Liver (tissue), 9 donors: Measurements from ENCODE around the gene ST8SIA5. TPM values are rescaled to one million over a fixed set of nuclear protein-coding genes. Genes with fewer than 3 reads are reported as not detected.

Experiments
- DNase-seq: peaks from one replicate; pipeline ENCODE4 v3.0.0-alpha.2; 2017; ENCODE audit warnings: low spot score
- H3K27ac ChIP-seq, 2 donors: one replicate each; pipeline ENCODE4 v1.7.0; 2013; ENCODE audit warnings: inconsistent platforms in 2 of 2, low read length in 2 of 2, control low read depth in 1 of 2, low read depth in 1 of 2, mild to moderate bottlenecking in 1 of 2
- H3K27me3 ChIP-seq, 4 donors: one replicate each; pipeline versions ENCODE4 v1.6.1 to v1.7.0; 2013; ENCODE audit warnings: low read length in 3 of 4, inconsistent platforms in 1 of 4, mild to moderate bottlenecking in 1 of 4, moderate library complexity in 1 of 4; ENCODE audit not compliant: control insufficient read depth in 4 of 4, insufficient read depth in 4 of 4
- H3K36me3 ChIP-seq, 4 donors: one replicate each; pipeline versions ENCODE4 v1.6.1 to v1.7.0; 2013; ENCODE audit warnings: low read length in 3 of 4, mild to moderate bottlenecking in 3 of 4, low read depth in 1 of 4, moderate library complexity in 1 of 4; ENCODE audit not compliant: control insufficient read depth in 4 of 4, insufficient read depth in 3 of 4
- H3K4me1 ChIP-seq, 4 donors: one replicate each; pipeline versions ENCODE4 v1.6.1 to v1.7.0; 2013; ENCODE audit warnings: low read length in 3 of 4, mild to moderate bottlenecking in 3 of 4, moderate library complexity in 1 of 4; ENCODE audit not compliant: control insufficient read depth in 4 of 4, insufficient read depth in 4 of 4
- H3K4me3 ChIP-seq, 3 donors: one replicate each; pipeline versions ENCODE4 v1.6.1 to v1.7.0; 2013; ENCODE audit warnings: low read length in 3 of 3, control low read depth in 1 of 3, low read depth in 1 of 3, mild to moderate bottlenecking in 1 of 3
- H3K9ac ChIP-seq, 2 donors: one replicate each; pipeline ENCODE4 v1.7.0; 2013; ENCODE audit warnings: low read length in 2 of 2, mild to moderate bottlenecking in 2 of 2, moderate library complexity in 2 of 2, control low read depth in 1 of 2, low read depth in 1 of 2
- H3K9me3 ChIP-seq, 4 donors: one replicate each; pipeline versions ENCODE4 v1.6.1 to v1.7.0; 2013; ENCODE audit warnings: low read length in 3 of 4; ENCODE audit not compliant: control insufficient read depth in 4 of 4
- ATF3 ChIP-seq: IDR thresholded peaks from 2 replicates; pipeline ENCODE4 v1.6.1; 2016; ENCODE audit warnings: antibody characterized with exemption
- EGR1 ChIP-seq, 2 donors: IDR thresholded peaks; 2 replicates each; pipeline ENCODE4 v1.6.1; 2016 to 2018; ENCODE audit warnings: antibody characterized with exemption in 2 of 2, low read depth in 2 of 2
- FOXA1 ChIP-seq: IDR thresholded peaks from 2 replicates; pipeline ENCODE4 v1.6.1; 2016; ENCODE audit warnings: antibody characterized with exemption
- FOXA2 ChIP-seq: IDR thresholded peaks from 2 replicates; pipeline ENCODE4 v1.6.1; 2016; ENCODE audit warnings: antibody characterized with exemption
- GABPA ChIP-seq, 2 donors: IDR thresholded peaks in 1 of 2; conservative IDR thresholded peaks in 1 of 2; 2 replicates each; pipeline ENCODE4 v1.6.1; 2016; ENCODE audit warnings: antibody characterized with exemption in 2 of 2, mild to moderate bottlenecking in 1 of 2, moderate library complexity in 1 of 2
- HNF4A ChIP-seq, 2 donors: conservative IDR thresholded peaks; 2 replicates each; pipeline ENCODE4 v1.6.1; 2016; ENCODE audit warnings: antibody characterized with exemption in 2 of 2, mild to moderate bottlenecking in 2 of 2
- HNF4G ChIP-seq: IDR thresholded peaks from 2 replicates; pipeline ENCODE4 v1.6.1; 2016; ENCODE audit warnings: antibody characterized with exemption
- JUND ChIP-seq, 2 donors: IDR thresholded peaks; 2 replicates each; pipeline ENCODE4 v1.6.1; 2016; ENCODE audit warnings: antibody characterized with exemption in 2 of 2
- NR2F2 ChIP-seq: IDR thresholded peaks from 2 replicates; pipeline ENCODE4 v1.6.1; 2016; ENCODE audit warnings: antibody characterized with exemption
- RAD21 ChIP-seq, 2 donors: IDR thresholded peaks; 2 replicates each; pipeline ENCODE4 v1.6.1; 2016; ENCODE audit warnings: antibody characterized with exemption in 2 of 2, mild to moderate bottlenecking in 2 of 2
- REST ChIP-seq: IDR thresholded peaks from 2 replicates; pipeline ENCODE4 v1.6.1; 2016; ENCODE audit warnings: antibody characterized with exemption, mild to moderate bottlenecking
- RXRA ChIP-seq, 2 donors: IDR thresholded peaks; 2 replicates each; pipeline ENCODE4 v1.6.1; 2017 to 2018; ENCODE audit warnings: antibody characterized with exemption in 2 of 2, mild to moderate bottlenecking in 1 of 2
- SP1 ChIP-seq: IDR thresholded peaks from 2 replicates; pipeline ENCODE4 v1.6.1; 2018; ENCODE audit warnings: antibody characterized with exemption, mild to moderate bottlenecking
- TAF1 ChIP-seq: conservative IDR thresholded peaks from 2 replicates; pipeline ENCODE4 v1.6.1; 2016; ENCODE audit warnings: antibody characterized with exemption, mild to moderate bottlenecking
- YY1 ChIP-seq: IDR thresholded peaks from 2 replicates; pipeline ENCODE4 v1.6.1; 2016; ENCODE audit warnings: antibody characterized with exemption, mild to moderate bottlenecking
- ZBTB33 ChIP-seq: IDR thresholded peaks from 2 replicates; pipeline ENCODE4 v1.6.1; 2016; ENCODE audit warnings: antibody characterized with exemption
- WGBS: extraction: QIAGEN DNeasy Blood & Tissue Kit; methylation state at CpG from one replicate; pipeline ENCODE4 v1.1.7; 2013; 5-methylcytosine and 5-hydroxymethylcytosine counted together
- polyA plus RNA-seq, 2 donors: library from polyadenylated mRNA; stranded (reverse) in 1 of 2; unstranded in 1 of 2; fragments of 200-250 nt in 1 of 2; fragments of >200 nt in 1 of 2; fragmentation: Nextera tagmentation in 1 of 2; extraction: Ambion mirVana in 1 of 2; gene quantifications; one replicate each; pipeline versions ENCODE4 v1.2.1 to v1.2.3, GENCODE V29; 2013 to 2015
- total RNA-seq, 2 donors: library from RNA; depleted of rRNA; stranded (reverse); fragments of >200 nt; gene quantifications; one replicate each; pipeline ENCODE4 v1.2.3, GENCODE V29; 2014
- TF ChIP-seq, protein P1 (sequence below): fragments of 150-350 bp; IDR thresholded peaks from 2 replicates; pipeline ENCODE4 v1.5.1; 2017; ENCODE audit warnings: improper control_type of control experiment, low read depth, low read length; ENCODE audit not compliant: missing input control
- TF ChIP-seq, protein P2 (sequence below): IDR thresholded peaks from 2 replicates; pipeline ENCODE4 v1.6.1; 2016; ENCODE audit warnings: antibody characterized with exemption
- donor health status: healthy.
- donor health status: healthy.
- donor health status: healthy.
- donor health status: healthy.
- donor health status: healthy.

Gene ST8SIA5
- total and polyA plus RNA-seq, 4 donors = under 0.01 to 0.12 (median 0.05) TPM; not detected in 1

GRCh38 chr18:46686186-46686585 lies 70.7 kb downstream of the ST8SIA5 start:
- Histone ChIP-seq H3K4me1 (no peaks in the 10 kb centered on the region), H3K9me3 (no peaks in the 10 kb centered on the region), H3K27me3 (peaks cover 0 to 2% (median 0%) of the 10 kb centered on the region in 4 donors), H3K4me3 (no peak overlapping the region), H3K36me3 (no peaks in the 10 kb centered on the region), H3K9ac (no peak overlapping the region), H3K27ac (no peak overlapping the region)
- no peak for DNase-seq
- TF ChIP-seq NR2F2 = no peak
- no peak for TF ChIP-seq ATF3
- no peak for TF ChIP-seq FOXA2
- no peak for TF ChIP-seq FOXA1
- TF ChIP-seq RAD21 (IDR thresholded peaks at IDR 0.05) = no peak
- 91% methylated on average over 9 of the region's 9 CpGs for WGBS

DNA sequence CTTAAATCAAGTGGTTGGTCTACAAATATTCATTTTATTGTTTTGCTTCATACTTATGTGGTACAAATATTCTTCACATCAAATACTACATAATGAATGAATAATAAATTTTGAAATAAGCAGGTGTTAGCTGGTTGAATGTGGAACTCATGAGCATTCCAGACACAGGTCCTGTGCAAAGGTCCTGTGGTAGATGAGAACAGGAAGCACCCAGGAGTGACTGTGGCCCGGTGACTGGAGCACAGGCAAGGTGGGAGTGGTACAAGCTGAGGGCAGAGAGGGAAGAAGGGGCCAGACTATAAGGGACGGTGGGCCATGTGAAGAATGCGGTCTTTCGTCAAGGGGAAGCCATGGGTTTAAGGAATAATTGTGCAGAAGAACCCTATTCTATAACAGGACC lies 73.6 kb downstream of the ST8SIA5 start:
- 94% methylated on average over 4 of the region's 4 CpGs for WGBS
- Histone ChIP-seq H3K4me3 (no peak overlapping the region), H3K9me3 (no peaks in the 10 kb centered on the region), H3K9ac (no peak overlapping the region), H3K36me3 (no peaks in the 10 kb centered on the region), H3K27ac (no peak overlapping the region), H3K27me3 (peaks cover 0 to 2% (median 0%) of the 10 kb centered on the region in 4 donors), H3K4me1 (no peaks in the 10 kb centered on the region)
- DNase-seq = no peak
- no peak for TF ChIP-seq GABPA (IDR thresholded peaks at IDR 0.05 in 1 of 2, conservative IDR thresholded peaks at IDR 0.05 in 1 of 2)
- TF ChIP-seq HNF4G = no peak
- no peak for TF ChIP-seq REST
- no peak for TF ChIP-seq RAD21 (IDR thresholded peaks at IDR 0.05)
- TF ChIP-seq FOXA1 = no peak
- TF ChIP-seq YY1 = no peak
- no peak for TF ChIP-seq JUND (IDR thresholded peaks at IDR 0.05)
- TF ChIP-seq NR2F2 = no peak
- no peak for TF ChIP-seq ATF3
- TF ChIP-seq HNF4A (conservative IDR thresholded peaks at IDR 0.05) = no peak
- TF ChIP-seq RXRA (IDR thresholded peaks at IDR 0.05) = no peak
- no peak for TF ChIP-seq FOXA2
- TF ChIP-seq, protein P1, sequence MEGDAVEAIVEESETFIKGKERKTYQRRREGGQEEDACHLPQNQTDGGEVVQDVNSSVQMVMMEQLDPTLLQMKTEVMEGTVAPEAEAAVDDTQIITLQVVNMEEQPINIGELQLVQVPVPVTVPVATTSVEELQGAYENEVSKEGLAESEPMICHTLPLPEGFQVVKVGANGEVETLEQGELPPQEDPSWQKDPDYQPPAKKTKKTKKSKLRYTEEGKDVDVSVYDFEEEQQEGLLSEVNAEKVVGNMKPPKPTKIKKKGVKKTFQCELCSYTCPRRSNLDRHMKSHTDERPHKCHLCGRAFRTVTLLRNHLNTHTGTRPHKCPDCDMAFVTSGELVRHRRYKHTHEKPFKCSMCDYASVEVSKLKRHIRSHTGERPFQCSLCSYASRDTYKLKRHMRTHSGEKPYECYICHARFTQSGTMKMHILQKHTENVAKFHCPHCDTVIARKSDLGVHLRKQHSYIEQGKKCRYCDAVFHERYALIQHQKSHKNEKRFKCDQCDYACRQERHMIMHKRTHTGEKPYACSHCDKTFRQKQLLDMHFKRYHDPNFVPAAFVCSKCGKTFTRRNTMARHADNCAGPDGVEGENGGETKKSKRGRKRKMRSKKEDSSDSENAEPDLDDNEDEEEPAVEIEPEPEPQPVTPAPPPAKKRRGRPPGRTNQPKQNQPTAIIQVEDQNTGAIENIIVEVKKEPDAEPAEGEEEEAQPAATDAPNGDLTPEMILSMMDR = no peak
- TF ChIP-seq, protein P2, sequence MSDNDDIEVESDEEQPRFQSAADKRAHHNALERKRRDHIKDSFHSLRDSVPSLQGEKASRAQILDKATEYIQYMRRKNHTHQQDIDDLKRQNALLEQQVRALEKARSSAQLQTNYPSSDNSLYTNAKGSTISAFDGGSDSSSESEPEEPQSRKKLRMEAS = no peak
- no peak for TF ChIP-seq SP1
- no peak for TF ChIP-seq TAF1
- no peak for TF ChIP-seq EGR1 (IDR thresholded peaks at IDR 0.05; ENCODE audit: low read depth in 2 of 2)
- TF ChIP-seq ZBTB33 = no peak
